Astrocyte of the hippocampus (primary cell): ENCODE data around the gene BCAT1.
A peak's percentile ranks its signal among the peaks of the same experiment; 100 is the strongest.
"Not testable (repeated sequence)": the region's sequence is repeated elsewhere in the genome, so short reads cannot be mapped to it uniquely, and the experiment has no call there.

Experiments used
- DNase-seq: peaks from one replicate; pipeline ENCODE4 v3.0.0; 2011; ENCODE audit warnings: low read depth, low spot score

Gene BCAT1

DNA sequence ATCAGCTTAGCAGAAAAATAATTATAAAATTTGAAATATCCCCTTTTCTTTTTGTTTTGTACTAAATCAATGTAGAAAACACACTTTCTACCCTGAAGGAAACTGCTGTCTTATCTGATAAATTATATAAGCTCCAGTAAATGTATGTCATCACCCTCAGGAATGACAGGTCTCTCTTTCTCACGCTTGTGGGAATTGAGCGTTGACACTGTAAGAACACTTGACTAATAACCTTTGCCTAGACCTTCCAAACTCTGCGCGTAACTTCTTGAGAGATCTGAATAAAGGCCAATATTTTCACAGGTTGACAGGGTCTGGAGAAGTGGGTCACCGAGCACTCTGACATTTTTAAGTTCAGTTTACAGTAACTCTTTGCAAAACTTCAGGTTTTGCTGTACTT lies 138.5 kb downstream of the BCAT1 start:
- DNase-seq: no peak

DNA sequence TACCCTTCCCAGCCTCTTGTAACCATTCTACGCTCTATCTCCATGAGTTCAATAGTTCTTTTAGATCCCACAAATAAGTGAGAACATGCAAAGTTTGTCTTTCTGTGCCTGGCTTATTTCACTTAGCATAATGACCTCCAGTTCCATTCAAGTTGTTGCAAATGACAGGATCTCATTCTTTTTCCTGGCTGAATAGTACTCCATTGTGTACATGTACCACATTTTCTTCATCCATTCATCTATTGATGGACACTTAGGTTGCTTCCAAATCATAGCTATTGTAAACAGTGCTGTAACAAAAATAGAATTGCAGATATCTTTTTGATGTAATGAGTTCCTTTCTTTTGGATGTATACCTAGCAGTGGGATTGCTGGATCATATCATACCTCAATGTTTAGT lies 139.6 kb downstream of the BCAT1 start:
- DNase-seq: not testable (repeated sequence)

DNA sequence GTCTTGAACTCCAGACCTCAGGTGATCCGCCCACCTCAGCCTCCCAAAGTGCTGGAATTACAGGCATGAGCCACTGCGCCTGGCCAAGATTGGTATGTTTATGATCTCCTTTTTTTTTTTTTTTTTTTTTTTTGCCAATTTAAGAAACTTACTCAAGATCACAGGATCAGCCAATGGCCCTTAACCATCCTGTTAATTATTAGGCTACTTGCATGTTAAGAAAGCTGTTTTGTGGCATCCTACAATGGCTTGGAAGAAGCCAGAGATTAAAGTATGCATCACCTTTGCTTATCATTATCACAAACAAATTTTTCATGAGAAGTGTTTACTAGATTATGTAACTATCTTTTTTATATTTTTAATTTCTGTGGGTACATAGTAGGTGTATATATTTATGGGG lies 140.2 kb downstream of the BCAT1 start:
- no peak for DNase-seq

DNA sequence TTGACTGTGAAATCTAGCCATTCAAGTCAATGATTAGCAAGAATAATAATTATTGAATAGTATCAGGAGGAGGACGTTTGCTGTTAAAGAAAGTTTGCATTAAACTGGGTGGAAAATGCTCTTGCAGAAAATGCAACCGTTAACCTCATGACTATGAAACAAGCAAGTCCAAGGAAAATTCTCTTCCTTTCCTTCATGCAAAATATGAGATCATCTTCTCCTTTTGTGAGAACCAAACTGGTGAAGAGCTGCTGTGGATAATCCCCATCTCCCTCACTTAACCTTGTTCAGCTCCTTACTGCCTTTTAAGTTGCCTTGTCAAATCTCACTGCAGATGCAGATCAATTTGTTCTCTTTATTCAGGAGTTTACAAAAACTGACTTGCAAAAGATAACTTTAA lies 142.5 kb downstream of the BCAT1 start:
- no peak for DNase-seq

DNA sequence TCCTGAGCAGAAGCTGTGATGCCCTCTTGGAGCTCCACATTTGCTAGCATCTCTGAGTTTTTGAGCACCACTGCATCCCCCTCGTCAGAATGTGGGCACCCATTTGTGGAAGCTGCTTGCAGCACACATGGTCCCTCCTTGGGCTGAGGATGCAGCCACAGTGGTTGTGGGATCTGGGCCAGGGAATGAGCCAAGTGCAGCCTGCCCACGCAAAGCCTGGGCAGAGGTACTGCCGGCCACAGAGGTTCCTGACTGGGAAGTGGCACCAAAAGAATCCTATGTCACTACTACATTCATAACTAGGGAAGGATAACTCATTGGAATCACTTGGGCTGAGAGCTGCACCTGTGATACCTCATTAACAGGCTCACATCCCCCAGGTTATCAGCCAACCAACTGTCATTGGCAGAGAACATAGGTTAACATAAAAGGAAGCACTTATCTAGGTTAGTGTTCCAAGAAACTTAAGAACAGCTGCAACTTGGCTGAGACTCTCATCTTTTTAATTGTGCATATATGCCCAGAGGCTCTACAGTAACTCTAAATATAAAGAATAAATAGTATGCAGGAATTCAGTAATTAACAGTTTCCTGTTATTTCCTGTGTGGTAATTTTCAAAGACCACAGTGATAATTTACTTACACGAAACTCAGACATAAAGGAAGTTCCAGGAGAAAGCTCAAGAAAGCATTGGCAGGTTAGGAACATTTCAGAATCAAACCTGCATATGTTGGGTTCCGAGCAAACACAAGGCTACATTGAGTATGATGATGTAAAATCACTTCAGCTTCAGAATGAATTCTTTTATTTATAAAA lies 145.3 kb downstream of the BCAT1 start:
- DNase-seq: no peak

DNA sequence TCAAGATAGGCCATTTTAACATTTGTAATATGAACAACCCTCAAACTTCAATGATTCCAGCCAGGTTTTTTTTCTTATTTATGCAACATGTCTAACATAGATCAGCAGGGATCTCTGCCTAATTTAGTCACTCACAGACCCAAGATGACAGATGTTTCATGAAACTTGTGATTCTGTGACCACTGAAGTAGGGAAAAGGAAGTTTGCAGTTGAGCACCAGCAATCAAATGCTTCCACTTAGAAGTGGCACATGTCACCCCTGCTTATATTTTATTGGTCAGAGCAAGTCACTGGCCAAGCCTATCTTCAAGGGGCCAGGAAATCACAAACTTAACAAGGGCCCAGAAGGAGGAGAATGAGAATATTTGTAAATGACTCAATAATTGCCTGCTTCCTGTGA lies 150.6 kb downstream of the BCAT1 start:
- DNase-seq: no peak

DNA sequence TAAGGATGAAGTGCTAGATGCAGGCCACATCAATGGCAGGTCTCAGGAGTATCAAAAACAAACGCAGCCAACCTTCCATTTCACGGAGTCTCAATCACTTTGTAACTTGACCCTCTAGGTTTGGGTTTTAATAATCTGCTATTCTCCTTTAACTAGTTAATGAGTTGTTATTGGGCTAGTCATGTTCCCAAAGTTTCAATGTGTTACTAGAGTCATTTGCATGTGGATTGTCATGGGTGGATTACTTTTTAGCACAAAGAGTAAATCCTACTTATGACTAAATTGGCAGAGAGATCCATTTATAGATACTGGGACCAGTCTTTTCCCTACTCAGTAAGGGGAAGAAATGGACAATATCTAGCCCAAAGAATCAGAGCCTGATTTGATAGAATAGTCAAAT lies 151.0 kb downstream of the BCAT1 start:
- DNase-seq: no peak

DNA sequence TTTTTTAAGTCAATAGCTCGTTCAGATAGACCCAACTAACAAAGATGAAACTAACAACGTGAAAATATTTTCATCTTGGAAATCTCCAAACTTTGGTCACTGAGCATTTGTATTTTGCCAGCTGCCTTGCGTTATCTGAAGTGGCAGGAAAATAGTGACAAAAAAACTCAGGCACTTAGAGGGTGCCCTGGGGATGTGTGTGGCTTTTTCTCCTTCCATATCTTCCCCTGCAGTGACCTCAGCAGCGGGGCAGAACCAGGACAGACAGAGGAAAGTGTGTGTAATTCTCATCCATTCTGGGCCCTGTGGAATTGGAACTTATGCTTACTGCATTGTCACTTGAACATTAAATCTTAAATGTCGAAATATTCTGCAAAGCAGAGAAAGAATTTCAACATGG lies 152.0 kb downstream of the BCAT1 start:
- DNase-seq: no peak

DNA sequence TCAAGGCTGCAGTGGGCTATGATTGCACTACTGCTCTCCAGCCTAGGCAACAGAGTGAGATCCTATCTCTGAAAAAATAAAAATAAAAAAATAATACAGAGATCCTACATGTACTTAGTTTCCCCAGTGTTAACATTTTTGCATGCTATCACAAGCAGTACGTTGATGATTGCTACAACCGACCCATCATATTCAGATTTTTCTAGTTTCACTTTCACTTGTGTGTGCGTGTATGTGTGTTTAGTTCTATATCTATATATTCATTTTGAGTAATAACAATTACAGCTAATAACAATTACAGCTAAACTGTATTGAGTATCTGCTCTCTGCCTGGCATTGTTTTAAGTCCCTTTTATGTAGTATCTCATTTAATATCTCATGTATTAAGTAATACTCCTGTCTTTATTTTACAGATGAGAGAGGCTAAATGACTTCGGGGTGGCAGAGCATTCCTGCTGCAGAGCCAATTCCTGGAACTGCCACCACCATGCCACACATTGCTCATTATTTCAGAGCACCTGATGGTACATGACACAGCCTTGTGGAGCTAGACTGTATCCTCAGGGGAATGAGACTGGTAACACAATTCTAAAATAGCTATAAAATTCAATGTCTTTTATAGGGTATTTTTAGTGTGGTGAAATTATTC lies 153.1 kb downstream of the BCAT1 start:
- DNase-seq: no peak

DNA sequence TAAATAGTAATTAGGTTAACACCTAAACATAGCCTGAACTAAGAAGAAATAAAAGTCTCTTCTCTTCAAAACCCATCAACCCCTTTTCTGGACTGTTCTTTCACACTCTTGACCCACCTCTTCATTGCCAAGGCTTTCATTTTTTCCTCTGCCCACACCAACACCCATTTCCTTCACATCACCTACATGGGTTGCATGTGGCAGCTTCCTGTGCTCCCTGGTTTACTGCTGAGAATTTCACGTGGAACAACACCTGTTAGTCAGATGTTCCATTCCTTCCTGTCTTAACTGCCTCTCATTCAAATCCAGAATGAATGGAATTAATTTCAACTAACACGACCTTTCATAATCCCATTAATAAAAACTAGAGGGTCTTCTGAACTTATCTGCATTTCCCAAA lies 157.3 kb downstream of the BCAT1 start:
- no peak for DNase-seq

DNA sequence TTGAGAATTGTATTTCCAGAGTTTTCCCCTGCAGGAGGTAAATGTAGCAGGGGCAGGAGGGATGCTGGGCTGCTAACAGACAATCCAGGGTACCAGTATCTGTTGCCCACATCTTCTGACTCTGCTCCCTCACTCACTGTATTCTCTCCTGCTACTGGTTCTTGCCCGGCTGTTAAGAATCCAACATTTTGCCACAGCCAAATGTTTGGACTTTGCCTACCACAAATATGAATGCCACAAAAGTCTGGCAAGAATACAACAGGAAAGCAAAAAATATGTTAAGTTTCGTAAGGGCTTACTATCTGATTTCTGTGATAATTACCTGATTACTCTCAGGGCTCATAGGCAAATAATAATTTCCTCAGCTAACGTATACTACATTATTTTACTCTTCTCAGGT lies 160.0 kb downstream of the BCAT1 start:
- peak; percentile 56 for DNase-seq

DNA sequence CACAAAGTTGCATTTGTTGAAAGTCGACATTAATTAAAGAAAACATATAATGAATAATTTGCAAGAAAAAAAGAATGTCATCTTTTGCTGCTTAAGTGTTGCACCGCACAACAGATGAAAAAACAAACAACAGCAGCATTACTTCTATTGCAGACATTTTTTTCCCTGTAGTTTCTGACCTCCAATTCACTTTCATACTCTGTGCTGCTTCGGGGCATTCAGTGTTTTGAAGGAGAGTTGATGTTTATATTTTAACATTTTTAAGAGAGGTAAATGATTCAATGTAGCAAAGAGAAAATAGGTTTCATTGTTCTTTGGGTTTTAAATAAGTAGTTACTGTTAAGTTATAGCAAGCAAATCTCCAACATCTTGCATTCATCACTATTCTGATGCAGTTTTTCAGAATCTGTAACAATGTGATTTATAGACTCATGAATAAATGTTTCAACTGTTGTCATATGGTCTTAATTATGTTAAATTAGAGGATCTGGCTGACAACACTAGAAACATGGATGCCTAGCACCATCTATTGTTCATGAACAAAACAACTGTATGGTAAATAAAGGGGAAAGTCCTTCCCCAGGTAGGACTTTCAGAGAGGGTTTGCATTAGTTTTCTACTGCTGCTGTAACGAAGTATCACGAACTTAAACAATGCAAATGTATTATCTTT lies 168.1 kb downstream of the BCAT1 start:
- no peak for DNase-seq

DNA sequence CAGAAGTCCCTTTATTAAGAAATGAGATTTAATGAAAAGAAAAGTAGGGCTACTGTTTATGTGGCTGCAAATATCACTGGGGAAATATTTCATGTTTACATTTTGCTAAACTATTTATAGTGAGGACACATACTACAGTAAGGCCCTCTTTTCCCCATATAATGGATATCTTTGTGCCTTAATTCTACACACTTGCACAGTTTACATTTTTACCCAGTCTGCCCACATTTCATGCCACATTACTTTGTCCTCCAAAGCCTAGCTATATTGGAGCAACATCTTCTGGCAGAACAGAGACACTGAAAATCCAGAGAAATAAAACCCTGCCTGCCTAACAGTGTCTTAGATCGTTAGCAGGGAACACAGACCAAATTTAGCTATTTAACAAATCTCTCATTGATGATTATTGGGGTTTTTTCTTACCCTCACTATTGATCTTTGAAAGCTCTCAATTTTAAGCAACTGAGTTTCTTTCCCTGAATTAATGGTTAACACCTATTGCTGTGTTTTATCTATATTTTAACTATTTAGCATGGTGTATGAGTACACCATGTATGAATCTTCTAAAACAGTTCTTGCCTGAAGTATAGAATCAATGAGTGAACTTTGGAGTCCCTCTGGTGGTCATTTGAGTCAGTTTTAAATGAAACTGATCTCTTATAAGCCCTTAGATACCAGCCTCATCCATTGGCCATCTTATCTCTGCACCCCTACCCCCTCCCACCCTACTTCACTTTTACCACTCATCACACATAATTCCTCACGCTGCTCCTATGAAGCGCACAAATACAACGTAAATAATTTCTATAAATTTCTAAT lies 170.2 kb downstream of the BCAT1 start:
- peak; percentile 71 for DNase-seq

DNA sequence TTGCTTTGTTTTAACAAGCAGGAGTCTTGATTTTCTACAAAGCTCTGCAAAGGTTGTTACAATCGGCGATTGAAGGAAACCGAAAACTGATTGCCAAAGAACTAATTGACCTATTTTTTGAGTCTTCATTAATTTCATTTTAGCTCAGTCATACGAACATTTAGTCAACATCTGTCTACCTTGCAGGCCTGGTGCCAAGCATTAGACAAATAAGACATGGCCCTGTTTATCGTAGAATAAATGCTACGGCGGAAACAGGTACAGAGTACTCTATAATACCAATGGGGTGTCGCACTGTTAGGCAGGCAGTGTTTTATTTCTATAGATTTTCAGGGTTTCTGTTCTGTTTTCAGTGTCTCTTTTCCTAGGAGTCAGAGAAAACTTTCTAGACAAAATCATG lies 171.5 kb downstream of the BCAT1 start:
- no peak for DNase-seq

DNA sequence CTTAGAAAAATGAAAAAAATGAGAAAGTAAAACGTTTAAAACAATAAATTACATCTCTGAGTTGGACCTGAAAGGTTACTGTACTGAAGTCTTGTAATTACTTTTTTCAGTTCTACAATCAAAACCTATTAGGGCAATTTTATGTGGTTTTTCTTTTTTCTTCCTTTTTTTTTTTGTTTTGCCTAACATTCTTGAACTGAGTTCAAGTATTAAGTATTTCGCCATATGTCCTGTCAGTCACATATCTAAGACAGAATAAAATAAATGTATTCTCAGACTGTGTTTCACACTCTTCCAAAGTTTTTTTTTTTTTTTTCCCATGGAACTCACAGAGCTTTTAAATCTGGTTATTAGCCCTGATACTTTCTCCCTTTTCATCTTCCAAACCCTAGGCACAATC lies 172.0 kb downstream of the BCAT1 start:
- DNase-seq: peak; percentile 16

DNA sequence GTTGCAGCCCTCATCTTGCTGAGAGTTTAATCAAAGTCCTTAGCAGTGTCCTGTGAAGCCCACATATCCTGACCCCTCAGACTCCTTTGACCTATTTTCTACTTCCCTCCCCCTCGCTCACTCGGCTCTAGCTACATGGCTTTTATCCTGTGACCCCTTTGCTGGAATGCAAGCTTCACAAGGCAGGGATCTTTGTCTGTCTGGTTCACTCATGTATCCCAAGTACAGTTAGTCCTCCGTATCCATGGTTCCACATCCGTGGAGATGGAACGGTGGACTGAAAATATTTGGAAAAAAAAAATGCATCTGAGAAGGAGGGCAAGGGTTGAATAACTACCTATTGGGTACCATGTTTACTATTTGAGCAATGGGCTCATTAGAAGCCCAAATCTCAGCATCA lies 173.8 kb downstream of the BCAT1 start:
- no peak for DNase-seq

DNA sequence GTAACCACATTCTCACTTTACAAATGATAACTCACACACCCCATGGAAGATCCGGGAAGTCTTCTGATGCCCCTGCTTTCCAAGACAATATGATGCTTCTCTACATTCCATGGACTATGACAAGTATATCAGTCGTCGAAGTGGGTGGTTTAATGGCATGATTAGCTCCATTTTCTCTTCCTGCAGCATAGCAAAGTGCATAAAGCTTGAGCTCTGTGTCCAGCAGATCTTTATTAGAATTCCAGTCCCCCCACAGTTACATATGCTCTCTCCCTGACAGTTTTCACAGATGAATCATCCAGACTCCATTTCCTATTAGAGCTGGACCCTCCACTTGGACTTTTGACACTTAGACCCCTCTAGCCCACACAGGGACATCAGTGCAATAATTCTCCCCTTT lies 174.9 kb downstream of the BCAT1 start:
- no peak for DNase-seq

DNA sequence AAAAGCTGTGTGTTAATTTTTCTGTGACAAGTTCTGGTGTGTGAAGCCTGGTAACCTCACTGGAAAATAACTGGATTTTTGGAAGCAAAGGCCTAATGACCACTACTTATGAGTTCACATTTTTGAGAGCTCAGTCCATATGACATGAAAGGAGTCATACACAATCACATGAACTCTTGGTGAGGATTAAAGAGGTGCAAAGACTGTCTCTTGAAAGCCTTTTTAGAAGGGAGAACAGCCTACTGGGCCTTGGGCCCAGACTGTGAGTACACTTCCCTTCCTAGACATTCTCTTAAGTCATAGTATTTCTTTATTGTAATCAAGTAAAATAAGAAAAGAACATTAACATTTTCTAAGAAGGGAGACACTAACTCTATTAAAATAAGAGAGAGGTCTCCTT lies 176.1 kb downstream of the BCAT1 start:
- no peak for DNase-seq

DNA sequence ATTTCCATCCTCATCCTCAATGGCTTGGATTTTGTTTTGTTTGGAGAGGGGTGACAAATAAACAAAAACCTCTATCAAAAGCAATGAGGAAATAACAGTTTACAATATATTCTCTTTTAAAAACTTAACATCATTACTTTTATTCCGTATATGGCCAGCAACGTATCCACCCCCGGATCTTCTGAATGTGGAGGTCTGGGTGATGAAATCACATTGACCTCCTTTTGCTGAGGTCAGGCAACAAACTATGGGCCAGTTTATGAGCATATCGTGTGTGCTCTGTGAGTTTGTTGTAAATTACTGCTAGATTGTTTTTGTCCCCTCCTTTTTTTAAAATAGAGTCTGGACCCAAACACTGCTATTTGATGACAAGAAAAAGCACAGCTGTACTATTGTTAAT lies 178.1 kb downstream of the BCAT1 start:
- no peak for DNase-seq

DNA sequence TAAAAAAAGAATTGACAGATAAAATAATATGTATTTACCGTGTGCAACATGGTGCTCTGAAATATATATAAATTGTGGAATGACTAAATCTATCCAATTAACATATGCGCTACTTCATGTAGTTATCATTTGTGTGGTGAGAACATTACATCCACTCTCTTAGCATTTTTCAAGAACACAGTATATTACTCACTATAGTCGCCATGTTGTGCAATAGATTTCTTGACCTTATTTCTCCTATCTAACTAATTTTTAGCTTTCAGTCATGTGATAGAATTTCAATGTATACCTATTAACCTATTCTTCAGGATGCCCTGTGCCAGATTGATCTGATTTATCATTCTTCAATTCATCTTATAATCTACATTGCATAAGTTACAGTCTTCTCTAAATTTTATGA lies 178.6 kb downstream of the BCAT1 start:
- DNase-seq: no peak

DNA sequence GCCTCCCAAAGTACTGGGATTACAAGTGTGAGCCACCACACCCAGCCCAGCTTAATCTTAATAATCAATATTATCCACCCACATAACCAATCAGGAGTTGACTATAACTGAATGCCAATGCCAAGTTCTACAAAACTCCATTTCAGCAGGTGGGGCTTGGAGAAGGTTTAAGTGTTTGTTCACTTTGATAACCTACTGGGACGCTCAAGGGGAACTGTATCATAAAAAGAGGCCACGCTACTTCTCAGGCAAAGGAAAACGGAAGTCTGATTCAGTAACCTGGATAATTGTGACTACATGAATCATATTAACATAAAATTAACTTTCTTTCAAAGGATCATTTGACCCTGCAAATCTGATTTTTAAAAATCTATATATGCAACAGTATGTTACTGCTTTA lies 179.2 kb downstream of the BCAT1 start:
- no peak for DNase-seq

DNA sequence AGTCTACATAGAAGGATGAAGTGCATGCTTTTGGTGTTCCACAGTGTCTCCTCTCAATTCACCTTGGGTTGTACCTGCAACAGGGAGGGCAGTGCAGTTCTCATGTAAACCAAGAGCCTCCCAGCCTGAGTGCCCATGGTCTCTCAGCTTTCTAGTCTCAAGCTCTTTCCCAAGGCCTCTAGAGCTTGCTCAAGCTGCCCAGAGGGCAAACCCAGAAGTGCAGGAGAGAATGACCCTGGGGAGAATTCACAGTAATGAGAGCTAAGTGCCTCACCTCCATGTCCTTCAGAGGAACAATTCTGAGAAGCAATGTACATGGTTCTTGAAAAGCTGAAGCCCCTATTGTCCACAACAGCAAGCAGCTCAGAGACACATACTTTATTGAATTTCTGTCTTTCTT lies 180.5 kb downstream of the BCAT1 start:
- DNase-seq: no peak
